ENCODE data around the gene CHST3. TPM values are rescaled to one million over a fixed set of nuclear protein-coding genes. Genes with fewer than 3 reads are reported as not detected.
A peak's percentile ranks its signal among the peaks of the same experiment; 100 is the strongest.
"Not testable (repeated sequence)": the region's sequence is repeated elsewhere in the genome, so short reads cannot be mapped to it uniquely, and the experiment has no call there.

The CHST3 gene
- total RNA-seq, 1 donor from 2014 or later = 26.0 TPM

DNA sequence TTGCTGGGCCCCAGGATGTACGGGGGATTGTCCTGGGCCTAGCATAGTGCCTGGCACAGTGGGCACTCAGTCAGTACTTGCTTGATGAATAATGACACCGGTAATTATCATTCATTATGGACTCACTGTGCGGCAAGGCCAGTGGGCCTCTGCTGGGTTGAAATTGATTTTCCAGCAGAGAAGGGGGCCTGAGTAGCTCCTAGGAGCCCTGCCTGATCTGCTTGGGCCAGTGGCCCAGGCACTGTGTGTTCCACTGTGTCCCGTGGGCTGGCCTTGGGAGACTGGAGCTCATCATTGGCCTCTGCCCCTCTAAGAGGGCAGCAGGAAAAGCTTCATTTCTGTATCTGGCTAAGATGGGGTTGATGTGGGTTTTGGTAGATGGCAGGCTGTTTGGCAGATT is 1.4 kb downstream of the CHST3 start:
- DNase-seq (ENCODE audit: extremely low spot score in 2 of 2) = no peak
- intact Hi-C loops (cut with DNase I) = loop anchor here (10.0 kb wide), 2 partner anchors 49 to 369 kb away; no protein-coding TSS in a partner anchor
- Histone ChIP-seq H3K27me3 (no peaks in the 10 kb centered on the region), H3K27ac (peak overlapping the region; percentile 98), H3K4me3 (peak overlapping the region; percentile 59 to 70), H3K4me1 (peaks cover 69% of the 10 kb centered on the region), H3K36me3 (no peaks in the 10 kb centered on the region), H3K9me3 (no peaks in the 10 kb centered on the region)
- TF ChIP-seq POLR2AphosphoS5 (IDR thresholded peaks at IDR 0.05; ENCODE audit: insufficient read depth in 1 of 2, low read depth in 1 of 2) = no peak
- TF ChIP-seq POLR2A (IDR thresholded peaks at IDR 0.05) = no peak
- TF ChIP-seq CTCF (IDR thresholded peaks at IDR 0.05) = no peak

GRCh38 chr10:71966046-71967004 is 2.1 kb downstream of the CHST3 start:
- Histone ChIP-seq H3K36me3 (no peaks in the 10 kb centered on the region), H3K27ac (peak overlapping the region; percentile 98), H3K4me1 (peaks cover 76% of the 10 kb centered on the region), H3K4me3 (peak overlapping the region; percentile 59 to 70), H3K27me3 (no peaks in the 10 kb centered on the region), H3K9me3 (no peaks in the 10 kb centered on the region)
- DNase-seq (ENCODE audit: extremely low spot score in 2 of 2) = no peak
- TF ChIP-seq POLR2A (IDR thresholded peaks at IDR 0.05) (no peak), POLR2AphosphoS5 (IDR thresholded peaks at IDR 0.05; ENCODE audit: insufficient read depth in 1 of 2, low read depth in 1 of 2) (no peak), CTCF (IDR thresholded peaks at IDR 0.05) (no peak)
- intact Hi-C loops (cut with DNase I) = loop anchor here (10.0 kb wide), 2 partner anchors 48 to 368 kb away; no protein-coding TSS in a partner anchor

DNA sequence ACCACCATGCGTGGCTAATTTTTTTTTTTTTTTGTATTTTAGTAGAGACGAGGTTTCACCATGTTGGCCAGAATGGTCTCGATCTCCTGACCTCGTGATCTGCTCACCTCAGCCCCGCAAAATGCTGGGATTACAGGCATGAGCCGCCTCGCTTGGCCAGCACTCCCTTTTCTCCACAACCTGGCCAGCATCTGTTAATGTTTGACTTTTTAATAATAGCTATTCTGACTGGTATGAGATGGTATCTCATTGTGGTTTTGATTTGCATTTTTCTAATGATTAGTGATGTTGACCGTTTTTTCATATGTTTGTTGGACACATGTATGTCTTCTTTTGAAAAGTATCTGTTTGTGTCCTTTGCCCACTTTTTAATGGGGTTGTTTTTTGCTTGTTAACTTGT is 3.8 kb downstream of the CHST3 start:
- intact Hi-C loops (cut with DNase I) = loop anchor here (10.0 kb wide), 2 partner anchors 47 to 367 kb away; no protein-coding TSS in a partner anchor
- H3K4me3 ChIP-seq; H3K36me3 ChIP-seq; H3K27ac ChIP-seq; DNase-seq (ENCODE audit: extremely low spot score in 2 of 2); H3K9me3 ChIP-seq; H3K27me3 ChIP-seq: not testable (repeated sequence)
- H3K4me1 ChIP-seq = peaks cover 88% of the 10 kb centered on the region

DNA sequence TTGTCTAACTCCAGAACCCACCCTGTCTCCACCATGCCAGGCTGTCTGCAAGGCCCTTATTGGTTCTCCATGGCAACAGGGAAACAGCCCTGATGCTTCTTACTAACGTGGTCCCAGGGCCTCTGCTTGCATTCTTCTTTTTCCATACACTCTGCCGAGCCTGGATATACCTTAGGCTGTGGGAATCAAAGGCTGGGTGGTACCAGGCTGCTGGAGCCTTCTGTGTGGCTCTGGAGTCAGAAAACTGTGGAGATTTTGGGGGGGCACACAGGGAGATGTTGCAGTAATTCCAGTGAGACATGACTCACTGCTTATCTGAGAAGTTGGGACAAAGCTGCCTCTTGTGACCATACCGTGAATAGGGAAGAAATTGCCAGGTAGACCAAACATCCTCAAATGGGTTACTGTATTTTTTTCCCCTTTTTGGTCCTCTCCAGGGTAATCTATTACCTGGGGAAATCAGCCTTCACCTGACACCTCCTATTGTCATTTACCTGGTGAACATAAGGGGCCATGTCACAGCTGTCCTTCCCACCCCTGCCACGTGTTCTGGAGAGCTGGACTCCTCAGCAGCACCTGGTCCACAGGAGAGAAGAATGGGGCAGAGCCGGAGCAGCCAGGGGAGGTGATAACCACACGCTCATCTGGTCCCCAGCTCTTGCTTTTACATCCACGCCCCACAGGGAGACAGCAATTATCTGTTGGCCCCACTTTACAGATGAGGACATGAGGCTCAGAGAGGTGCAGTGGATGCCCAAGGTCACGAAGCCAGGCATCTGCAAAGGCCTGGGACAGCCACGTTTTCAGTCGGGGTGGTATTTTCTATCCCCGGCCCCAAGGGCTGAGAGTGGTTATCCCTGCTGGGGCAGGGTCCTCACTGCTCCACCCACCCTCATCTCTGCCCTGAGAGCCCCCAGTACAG is 4.6 kb downstream of the CHST3 start:
- intact Hi-C loops (cut with DNase I) = loop anchor here (10.0 kb wide), 2 partner anchors 46 to 366 kb away; no protein-coding TSS in a partner anchor
- no peak overlapping the region for H3K4me3 ChIP-seq
- H3K4me1 ChIP-seq = peaks cover 88% of the 10 kb centered on the region
- TF ChIP-seq POLR2A (IDR thresholded peaks at IDR 0.05) (no peak), POLR2AphosphoS5 (IDR thresholded peaks at IDR 0.05; ENCODE audit: insufficient read depth in 1 of 2, low read depth in 1 of 2) (no peak), CTCF (IDR thresholded peaks at IDR 0.05) (no peak)
- no peaks in the 10 kb centered on the region for H3K36me3 ChIP-seq
- H3K9me3 ChIP-seq = no peaks in the 10 kb centered on the region
- H3K27ac ChIP-seq = peak overlapping the region; percentile 55
- no peaks in the 10 kb centered on the region for H3K27me3 ChIP-seq
- no peak for DNase-seq (ENCODE audit: extremely low spot score in 2 of 2)

DNA sequence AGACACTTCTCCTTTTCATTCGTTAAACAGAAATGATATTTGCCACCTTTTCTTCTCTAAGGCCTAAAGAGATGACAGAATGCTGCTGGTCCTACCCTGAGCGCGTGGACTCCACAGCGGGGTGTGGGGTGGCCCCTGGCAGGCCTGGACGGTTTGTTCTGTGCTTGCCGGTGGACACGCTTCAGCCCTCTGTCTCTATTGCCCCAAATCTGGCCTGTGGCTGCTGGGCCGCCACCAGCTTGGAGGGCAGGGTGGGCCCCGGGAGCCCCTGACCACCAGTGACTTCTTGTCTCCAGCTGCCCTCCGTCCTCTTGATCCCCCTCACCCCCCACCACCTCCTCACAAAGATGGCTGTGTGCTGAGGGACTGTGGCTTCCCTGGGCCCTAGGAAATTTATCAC is 5.7 kb downstream of the CHST3 start:
- H3K9me3 ChIP-seq = no peaks in the 10 kb centered on the region
- H3K4me3 ChIP-seq = peak overlapping the region in 1 of 2 donors; percentile 5
- TF ChIP-seq CTCF (IDR thresholded peaks at IDR 0.05) (no peak), POLR2AphosphoS5 (IDR thresholded peaks at IDR 0.05; ENCODE audit: insufficient read depth in 1 of 2, low read depth in 1 of 2) (no peak), POLR2A (IDR thresholded peaks at IDR 0.05) (no peak)
- intact Hi-C loops (cut with DNase I) = loop anchor here (10.0 kb wide), 2 partner anchors 45 to 365 kb away; no protein-coding TSS in a partner anchor
- H3K4me1 ChIP-seq = peaks cover 97% of the 10 kb centered on the region
- H3K27me3 ChIP-seq = no peaks in the 10 kb centered on the region
- DNase-seq (ENCODE audit: extremely low spot score in 2 of 2) = no peak
- H3K27ac ChIP-seq = peak overlapping the region; percentile 55
- no peaks in the 10 kb centered on the region for H3K36me3 ChIP-seq
